NT2/D1 (cell line): ENCODE measurements around the gene RCAN1.
"Not testable (repeated sequence)": the region's sequence is repeated elsewhere in the genome, so short reads cannot be mapped to it uniquely, and the experiment has no call there.

Experiments
- YY1 ChIP-seq: IDR thresholded peaks from 2 replicates; pipeline ENCODE4 v1.6.1; 2011; ENCODE audit not compliant: insufficient read length, insufficient read depth
- ZNF274 ChIP-seq: IDR thresholded peaks from 2 replicates; pipeline ENCODE4 v1.6.1; 2011; ENCODE audit warnings: mild to moderate bottlenecking, low read depth, low read length

DNA sequence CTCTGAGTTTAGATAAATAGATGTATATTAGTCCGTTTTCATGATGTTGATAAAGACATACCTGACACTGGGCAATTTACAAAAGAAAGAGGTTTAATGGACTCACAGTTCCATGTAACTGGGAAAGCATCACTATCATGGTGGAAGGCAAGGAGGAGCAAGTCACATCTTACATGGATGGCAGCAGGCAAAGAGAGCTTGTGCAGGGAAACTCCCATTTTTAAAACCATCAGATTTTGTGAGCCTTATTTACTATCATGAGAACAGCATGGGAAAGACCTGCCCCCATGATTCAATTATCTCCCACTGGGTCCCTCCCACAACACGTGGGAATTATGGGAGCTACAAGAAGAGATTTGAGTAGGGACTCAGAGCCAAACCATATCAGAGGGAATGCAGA, 60.2 kb downstream of the RCAN1 start:
- not testable (repeated sequence) for TF ChIP-seq YY1, ZNF274
